ENCODE measurements around the gene EBP. TPM values are rescaled to one million over a fixed set of nuclear protein-coding genes. Genes with fewer than 3 reads are reported as not detected.
A peak's percentile ranks its signal among the peaks of the same experiment; 100 is the strongest.

Gene EBP
- total RNA-seq, 1 experiment from 2014 or later = 141 TPM

- Mint-ChIP-seq H3K27ac (ENCODE audit: unreplicated experiment) (no peak overlapping the region), H3K27me3 (ENCODE audit: insufficient read depth, unreplicated experiment) (no peaks in the 10 kb centered on the region), H3K4me3 (ENCODE audit: unreplicated experiment) (peak overlapping the region; percentile 82), H3K9me3 (ENCODE audit: unreplicated experiment) (no peaks in the 10 kb centered on the region), H3K36me3 (ENCODE audit: insufficient read depth, unreplicated experiment) (peaks cover 5% of the 10 kb centered on the region), H3K4me1 (ENCODE audit: low read depth, unreplicated experiment) (no peaks in the 10 kb centered on the region)
- no peak for TF ChIP-seq CTCF (IDR thresholded peaks at IDR 0.05; ENCODE audit: insufficient read depth in 1 of 2, low read depth in 1 of 2, low read length in 1 of 2, severe bottlenecking in 1 of 2, unreplicated experiment in 1 of 2)
- peak overlapping the region; percentile 61 for H3K4me3 ChIP-seq (ENCODE audit: low read depth, low read length)
- H3K4me1 ChIP-seq = peaks cover 4% of the 10 kb centered on the region; the same call in 1 of the 2 replicates
- no peak for DNase-seq
- ChIA-PET CTCF (no interaction called here), POLR2A (no interaction called here)
- intact Hi-C loops (cut with micrococcal nuclease; ENCODE audit: unreplicated experiment) = no loop called here
- H3K36me3 ChIP-seq (ENCODE audit: control insufficient read depth, insufficient read depth, low read length) = no peaks in the 10 kb centered on the region
- no peaks in the 10 kb centered on the region for H3K9me3 ChIP-seq
- BruUV-seq (replicated peaks) = no TSS peak
- no peaks in the 10 kb centered on the region for H3K27me3 ChIP-seq (replicated peaks; ENCODE audit: control insufficient read depth, insufficient read depth, low read length)
Observed at GRCh38 chrX:48509245-48509590, 12.4 kb upstream of the EBP start.

DNA sequence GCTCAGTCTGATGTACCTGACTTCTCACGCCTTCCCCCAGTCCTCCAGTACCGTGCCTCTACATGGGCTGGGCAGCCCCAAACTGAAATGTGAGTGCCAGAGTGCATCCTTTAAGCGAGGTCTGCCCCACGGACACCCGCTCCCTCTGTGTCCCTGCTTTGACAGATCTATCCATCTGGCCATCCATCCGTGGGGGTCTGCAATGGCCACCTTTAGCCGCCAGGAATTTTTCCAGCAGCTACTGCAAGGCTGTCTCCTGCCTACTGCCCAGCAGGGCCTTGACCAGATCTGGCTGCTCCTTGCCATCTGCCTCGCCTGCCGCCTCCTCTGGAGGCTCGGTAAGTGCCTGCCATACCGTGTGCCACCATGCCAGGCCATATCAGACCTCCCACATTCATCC is 12.0 kb upstream of the EBP start:
- Mint-ChIP-seq H3K9me3 (ENCODE audit: unreplicated experiment) (no peaks in the 10 kb centered on the region), H3K27me3 (ENCODE audit: insufficient read depth, unreplicated experiment) (no peaks in the 10 kb centered on the region), H3K4me3 (ENCODE audit: unreplicated experiment) (peak overlapping the region; percentile 82), H3K36me3 (ENCODE audit: insufficient read depth, unreplicated experiment) (peaks cover 5% of the 10 kb centered on the region), H3K4me1 (ENCODE audit: low read depth, unreplicated experiment) (no peaks in the 10 kb centered on the region), H3K27ac (ENCODE audit: unreplicated experiment) (no peak overlapping the region)
- H3K36me3 ChIP-seq (ENCODE audit: control insufficient read depth, insufficient read depth, low read length) = no peaks in the 10 kb centered on the region
- POLR2A ChIA-PET = no interaction called here
- no peaks in the 10 kb centered on the region for H3K27me3 ChIP-seq (replicated peaks; ENCODE audit: control insufficient read depth, insufficient read depth, low read length)
- H3K4me1 ChIP-seq = peaks cover 4% of the 10 kb centered on the region; the same call in 1 of the 2 replicates
- no peaks in the 10 kb centered on the region for H3K9me3 ChIP-seq
- intact Hi-C loops (cut with micrococcal nuclease; ENCODE audit: unreplicated experiment) = no loop called here
- CTCF ChIA-PET = no interaction called here
- TF ChIP-seq CTCF (IDR thresholded peaks at IDR 0.05; ENCODE audit: insufficient read depth in 1 of 2, low read depth in 1 of 2, low read length in 1 of 2, severe bottlenecking in 1 of 2, unreplicated experiment in 1 of 2) = no peak
- no peak for DNase-seq
- H3K4me3 ChIP-seq (ENCODE audit: low read depth, low read length) = 0 out of 2 replicates have a peak overlapping the region, but pooled peaks have one; percentile 61
- BruUV-seq (replicated peaks) = no TSS peak

DNA sequence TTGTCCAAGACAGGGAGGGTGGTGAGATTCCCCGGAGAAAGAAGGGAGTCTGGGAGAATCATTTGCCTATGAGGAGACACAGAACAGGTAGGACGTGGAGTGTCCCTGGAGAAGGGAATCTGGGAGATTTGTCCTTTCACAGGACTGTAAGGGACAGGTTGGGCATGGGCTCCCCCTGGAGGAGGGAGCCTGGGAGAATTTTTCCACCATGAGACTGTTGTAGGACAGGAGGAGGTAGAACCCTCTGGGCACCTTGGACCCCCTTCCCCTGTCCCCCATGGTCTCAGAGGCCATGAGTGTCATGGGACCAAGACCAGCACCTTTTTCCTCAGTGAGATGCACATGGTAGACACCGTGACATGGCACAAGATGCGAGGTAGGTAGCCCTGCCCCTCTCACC is 10.0 kb upstream of the EBP start:
- H3K4me1 Mint-ChIP-seq (ENCODE audit: low read depth, unreplicated experiment) = no peaks in the 10 kb centered on the region
- H3K9me3 Mint-ChIP-seq (ENCODE audit: unreplicated experiment) = no peaks in the 10 kb centered on the region
- peak; percentile 43 to 46 for DNase-seq
- H3K4me1 ChIP-seq = no peaks in the 10 kb centered on the region
- H3K27ac Mint-ChIP-seq (ENCODE audit: unreplicated experiment) = peak overlapping the region; percentile 16
- H3K4me3 ChIP-seq (ENCODE audit: low read depth, low read length) = no peak overlapping the region
- no peaks in the 10 kb centered on the region for H3K9me3 ChIP-seq
- no peaks in the 10 kb centered on the region for H3K27me3 Mint-ChIP-seq (ENCODE audit: insufficient read depth, unreplicated experiment)
- peaks cover 9% of the 10 kb centered on the region for H3K36me3 Mint-ChIP-seq (ENCODE audit: insufficient read depth, unreplicated experiment)
- POLR2A ChIA-PET = no interaction called here
- CTCF ChIA-PET = no interaction called here
- BruUV-seq (replicated peaks) = no TSS peak
- no peaks in the 10 kb centered on the region for H3K36me3 ChIP-seq (ENCODE audit: control insufficient read depth, insufficient read depth, low read length)
- intact Hi-C loops (cut with micrococcal nuclease; ENCODE audit: unreplicated experiment) = loop anchor here (1.0 kb wide), 2 partner anchors 37 to 428 kb away; no protein-coding TSS in a partner anchor
- H3K4me3 Mint-ChIP-seq (ENCODE audit: unreplicated experiment) = no peak overlapping the region
- TF ChIP-seq CTCF (IDR thresholded peaks at IDR 0.05; ENCODE audit: insufficient read depth in 1 of 2, low read depth in 1 of 2, low read length in 1 of 2, severe bottlenecking in 1 of 2, unreplicated experiment in 1 of 2) = peak; percentile 16 to 56
- no peaks in the 10 kb centered on the region for H3K27me3 ChIP-seq (replicated peaks; ENCODE audit: control insufficient read depth, insufficient read depth, low read length)

Data from Caco-2 (cell line).